H9 (cell line): Measurements from ENCODE around the gene H2AZ2. TPM values are rescaled to one million over a fixed set of nuclear protein-coding genes. Genes with fewer than 3 reads are reported as not detected.

Experiments used
- DNase-seq: peaks from one replicate; pipeline ENCODE4 v3.0.0-alpha.2; 2017
- H2AFZ ChIP-seq: one replicate; pipeline ENCODE4 v1.6.1; 2013; ENCODE audit warnings: mild to moderate bottlenecking, low read length, control low read depth, moderate library complexity
- H2AK5ac ChIP-seq: 2 replicates; pipeline ENCODE4 v1.6.1; 2013; ENCODE audit warnings: low read length, control low read depth, mixed read lengths; ENCODE audit not compliant: insufficient read length
- H2BK120ac ChIP-seq: one replicate; pipeline ENCODE4 v1.6.1; 2013; ENCODE audit warnings: low read depth, mild to moderate bottlenecking, low read length, control low read depth, inconsistent platforms; ENCODE audit not compliant: poor library complexity, severe bottlenecking
- H2BK12ac ChIP-seq: 2 replicates; pipeline ENCODE4 v1.6.1; 2013; ENCODE audit warnings: low read length, control low read depth, mixed read lengths, low read depth; ENCODE audit not compliant: insufficient read length
- H2BK15ac ChIP-seq: 2 replicates; pipeline ENCODE4 v1.6.1; 2013; ENCODE audit warnings: low read depth, low read length, control low read depth
- H2BK20ac ChIP-seq: one replicate; pipeline ENCODE4 v1.6.1; 2013; ENCODE audit warnings: low read depth, mild to moderate bottlenecking, low read length, control low read depth, inconsistent platforms; ENCODE audit not compliant: poor library complexity, severe bottlenecking
- H2BK5ac ChIP-seq: 2 replicates; pipeline ENCODE4 v1.6.1; 2013; ENCODE audit warnings: low read length, control low read depth, mixed read lengths; ENCODE audit not compliant: insufficient read length
- H3K14ac ChIP-seq: 2 replicates; pipeline ENCODE4 v1.6.1; 2013; ENCODE audit warnings: low read length, control low read depth; ENCODE audit not compliant: insufficient read depth
- H3K18ac ChIP-seq: 2 replicates; pipeline ENCODE4 v1.6.1; 2013; ENCODE audit warnings: low read depth, mild to moderate bottlenecking, mixed read lengths, low read length, control low read depth; ENCODE audit not compliant: insufficient read length
- H3K23ac ChIP-seq: 2 replicates; pipeline ENCODE4 v1.6.1; 2013; ENCODE audit warnings: low read length, control low read depth, mixed read lengths, low read depth; ENCODE audit not compliant: insufficient read length
- H3K23me2 ChIP-seq: 2 replicates; pipeline ENCODE4 v1.6.1; 2013; ENCODE audit warnings: low read depth, mild to moderate bottlenecking, mixed read lengths, low read length, control low read depth; ENCODE audit not compliant: insufficient read length, poor library complexity, severe bottlenecking
- H3K27ac ChIP-seq: 2 replicates; pipeline ENCODE4 v1.5.1; 2013; ENCODE audit warnings: low read length, control low read depth, mixed read lengths, low read depth; ENCODE audit not compliant: insufficient read length
- H3K27me3 ChIP-seq: 2 replicates; pipeline ENCODE4 v1.6.1; 2013; ENCODE audit warnings: low read length, control low read depth, inconsistent platforms; ENCODE audit not compliant: insufficient read depth
- H3K4ac ChIP-seq: 2 replicates; pipeline ENCODE4 v1.6.1; 2013; ENCODE audit warnings: low read depth, mild to moderate bottlenecking, control low read depth, inconsistent platforms, low read length, moderate library complexity
- H3K4me1 ChIP-seq: 2 replicates; pipeline ENCODE4 v1.6.1; 2013; ENCODE audit warnings: low read length, control low read depth, inconsistent platforms; ENCODE audit not compliant: insufficient read depth
- H3K4me2 ChIP-seq: 2 replicates; pipeline ENCODE4 v1.6.1; 2013; ENCODE audit warnings: low read length, control low read depth, mixed read lengths; ENCODE audit not compliant: insufficient read length, insufficient read depth
- H3K56ac ChIP-seq: 2 replicates; pipeline ENCODE4 v1.6.1; 2013; ENCODE audit warnings: low read depth, mild to moderate bottlenecking, mixed read lengths, low read length, control low read depth; ENCODE audit not compliant: insufficient read length
- H3K79me1 ChIP-seq: 2 replicates; pipeline ENCODE4 v1.6.1; 2013; ENCODE audit warnings: low read depth, mild to moderate bottlenecking, moderate library complexity, low read length, control low read depth, inconsistent platforms; ENCODE audit not compliant: insufficient read depth, poor library complexity, severe bottlenecking
- H3K79me2 ChIP-seq: 2 replicates; pipeline ENCODE4 v1.6.1; 2013; ENCODE audit warnings: low read length, control low read depth, inconsistent platforms; ENCODE audit not compliant: insufficient read depth
- H3K9ac ChIP-seq: 2 replicates; pipeline ENCODE4 v1.6.1; 2013; ENCODE audit warnings: low read length, control low read depth, mixed read lengths; ENCODE audit not compliant: insufficient read length; ENCODE audit errors: extremely low read depth
- H3K9me3 ChIP-seq: one replicate; pipeline ENCODE4 v1.6.1; 2013; ENCODE audit warnings: low read depth, low read length, inconsistent platforms; ENCODE audit not compliant: control insufficient read depth
- H3T11ph ChIP-seq: one replicate; pipeline ENCODE4 v1.6.1; 2013; ENCODE audit warnings: mild to moderate bottlenecking, low read length, control low read depth, inconsistent platforms
- H4K20me1 ChIP-seq: one replicate; pipeline ENCODE4 v1.6.1; 2013; ENCODE audit not compliant: control insufficient read depth, insufficient read length, insufficient read depth
- H4K5ac ChIP-seq: 2 replicates; pipeline ENCODE4 v1.6.1; 2013; ENCODE audit warnings: low read depth, mild to moderate bottlenecking, mixed read lengths, low read length, control low read depth; ENCODE audit not compliant: insufficient read length
- H4K8ac ChIP-seq: replicated peaks from 2 replicates; pipeline ENCODE4 v1.6.1; 2013; ENCODE audit warnings: low read length, control low read depth, mixed read lengths, low read depth; ENCODE audit not compliant: insufficient read length
- H4K91ac ChIP-seq: 2 replicates; pipeline ENCODE4 v1.6.1; 2013; ENCODE audit warnings: low read depth, mild to moderate bottlenecking, moderate library complexity, mixed read lengths, low read length, control low read depth; ENCODE audit not compliant: insufficient read length
- H3K27ac Mint-ChIP-seq, 3 experiments: 2 replicates in 2 of 3; 3 replicates in 1 of 3; pipeline ENCODE4 v1.8.0; 2020 to 2021; ENCODE audit warnings: mixed read lengths in 3 of 3, mild to moderate bottlenecking in 1 of 3, moderate library complexity in 1 of 3
- H3K27me3 Mint-ChIP-seq: 2 replicates; pipeline ENCODE4 v1.8.0; 2021; ENCODE audit warnings: low read depth, mild to moderate bottlenecking, moderate library complexity, mixed read lengths
- H3K36me3 Mint-ChIP-seq, 3 experiments: 2 replicates in 2 of 3; 3 replicates in 1 of 3; pipeline ENCODE4 v1.8.0; 2020 to 2021; ENCODE audit warnings: low read depth in 3 of 3, mixed read lengths in 3 of 3; ENCODE audit not compliant: insufficient read depth in 1 of 3
- H3K4me1 Mint-ChIP-seq, 2 experiments: 2 replicates each; pipeline ENCODE4 v1.8.0; 2020; ENCODE audit warnings: mixed read lengths in 2 of 2
- H3K4me3 Mint-ChIP-seq, 2 experiments: 2 replicates in 1 of 2; 3 replicates in 1 of 2; pipeline ENCODE4 v1.8.0; 2020 to 2021; ENCODE audit warnings: mild to moderate bottlenecking in 2 of 2, mixed read lengths in 2 of 2, moderate library complexity in 1 of 2
- H3K9me3 Mint-ChIP-seq, 2 experiments: 2 replicates in 1 of 2; 3 replicates in 1 of 2; pipeline ENCODE4 v1.8.0; 2020; ENCODE audit warnings: mild to moderate bottlenecking in 2 of 2, mixed read lengths in 2 of 2, moderate library complexity in 1 of 2
- CTCF ChIP-seq: fragments of 200-600 bp; sonication (generic); conservative IDR thresholded peaks from 3 replicates; pipeline ENCODE4 v1.8.0; 2021; ENCODE audit warnings: antibody characterized with exemption, mild to moderate bottlenecking
- WGBS: extraction: QIAGEN DNeasy Blood & Tissue Kit; methylation state at CpG from one replicate; pipeline ENCODE4 v1.1.7; 2013; ENCODE audit warnings: missing lambda C conversion rate, low lambda C conversion rate, mixed read lengths; ENCODE audit not compliant: insufficient read length; ENCODE audit errors: extremely low coverage; 5-methylcytosine and 5-hydroxymethylcytosine counted together
- total RNA-seq: library from RNA; stranded (reverse); gene quantifications from 2 replicates; pipeline ENCODE4 v1.2.1, GENCODE V29; 2021

The H2AZ2 gene
- total RNA-seq, 1 experiment from 2014 or later, result 208 TPM

DNA sequence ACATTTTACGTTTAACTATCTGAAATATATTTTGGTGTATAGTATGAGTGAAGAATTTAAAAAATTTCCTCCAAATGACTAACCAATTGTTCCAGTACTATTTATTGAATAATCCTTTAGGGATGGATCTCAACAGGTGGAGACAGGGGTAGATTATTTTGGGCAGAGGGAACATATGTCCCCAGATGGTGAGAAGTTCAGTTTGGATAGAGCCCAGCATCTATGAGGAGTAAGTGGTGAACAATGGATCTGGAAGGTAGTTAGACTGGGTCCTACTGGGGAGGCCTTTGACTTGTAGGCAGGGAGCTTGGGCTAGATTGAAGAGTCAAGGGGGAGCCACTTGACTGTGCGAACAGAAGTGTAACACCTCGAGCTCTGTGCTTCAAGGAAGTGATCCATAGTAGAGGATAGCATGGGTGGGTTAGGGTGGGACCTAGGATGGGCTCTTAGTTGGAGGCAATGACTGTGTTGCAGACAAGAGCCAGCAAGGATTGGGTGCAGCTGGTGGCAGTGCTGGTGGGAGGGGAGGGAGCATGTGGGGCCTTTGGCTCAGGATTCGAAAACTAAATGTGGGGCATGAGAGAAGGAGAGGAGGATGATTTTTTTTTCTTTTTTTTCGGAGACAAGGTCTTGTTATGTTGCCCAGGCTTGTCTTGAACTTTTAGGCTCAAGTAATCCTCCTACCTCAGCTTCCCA lies 41.3 kb upstream of the H2AZ2 start:
- Mint-ChIP-seq H3K27ac (0 out of 7 replicates have a peak overlapping the region, but pooled peaks of 1 of the 3 experiments have one; percentile 49), H3K4me3 (no peak overlapping the region), H3K9me3 (no peaks in the 10 kb centered on the region; a peak in 2 of 5 replicates), H3K4me1 (peaks cover 7% of the 10 kb centered on the region in 2 experiments), H3K36me3 (peaks cover 3% of the 10 kb centered on the region in 3 experiments; a peak in 6 of 7 replicates), H3K27me3 (peaks cover 6% of the 10 kb centered on the region)
- Histone ChIP-seq H3K4me1 (no peaks in the 10 kb centered on the region), H2AFZ (no peak overlapping the region), H3K23ac (no peak overlapping the region), H2BK5ac (no peak overlapping the region), H3K9me3 (no peaks in the 10 kb centered on the region), H4K5ac (no peak overlapping the region), H4K20me1 (no peaks in the 10 kb centered on the region), H4K91ac (no peak overlapping the region), H3K18ac (no peak overlapping the region), H3K14ac (no peak overlapping the region), H2BK20ac (no peak overlapping the region), H3K4me2 (no peak overlapping the region), H4K8ac (no peak overlapping the region), H3K56ac (no peak overlapping the region), H2AK5ac (no peak overlapping the region), H3K23me2 (peaks cover 9% of the 10 kb centered on the region), H2BK12ac (no peak overlapping the region), H3K79me2 (no peaks in the 10 kb centered on the region; the same call in 1 of the 2 replicates), H3K4ac (no peak overlapping the region), H2BK120ac (no peak overlapping the region), H3K27ac (no peak overlapping the region), H2BK15ac (no peak overlapping the region), H3T11ph (no peak overlapping the region), H3K79me1 (no peaks in the 10 kb centered on the region), H3K27me3 (no peaks in the 10 kb centered on the region), H3K9ac (no peak overlapping the region)
- TF ChIP-seq CTCF, result no peak
- DNase-seq, result no peak
- no CpG with 5 or more reads among the region's 5 CpGs for WGBS
